HG03565 (cell line): ENCODE data around the gene RAD17.
A peak's percentile ranks its signal among the peaks of the same experiment; 100 is the strongest.
"Not testable (repeated sequence)": the region's sequence is repeated elsewhere in the genome, so short reads cannot be mapped to it uniquely, and the experiment has no call there.

ENCODE experiments used
- ATAC-seq: cut with Tn5 transposase; IDR thresholded peaks from one replicate; pipeline ENCODE4 v1.9.1; 2021; ENCODE audit warnings: mild to moderate bottlenecking, moderate library complexity; ENCODE audit not compliant: unreplicated experiment

RAD17 gene, protein sequence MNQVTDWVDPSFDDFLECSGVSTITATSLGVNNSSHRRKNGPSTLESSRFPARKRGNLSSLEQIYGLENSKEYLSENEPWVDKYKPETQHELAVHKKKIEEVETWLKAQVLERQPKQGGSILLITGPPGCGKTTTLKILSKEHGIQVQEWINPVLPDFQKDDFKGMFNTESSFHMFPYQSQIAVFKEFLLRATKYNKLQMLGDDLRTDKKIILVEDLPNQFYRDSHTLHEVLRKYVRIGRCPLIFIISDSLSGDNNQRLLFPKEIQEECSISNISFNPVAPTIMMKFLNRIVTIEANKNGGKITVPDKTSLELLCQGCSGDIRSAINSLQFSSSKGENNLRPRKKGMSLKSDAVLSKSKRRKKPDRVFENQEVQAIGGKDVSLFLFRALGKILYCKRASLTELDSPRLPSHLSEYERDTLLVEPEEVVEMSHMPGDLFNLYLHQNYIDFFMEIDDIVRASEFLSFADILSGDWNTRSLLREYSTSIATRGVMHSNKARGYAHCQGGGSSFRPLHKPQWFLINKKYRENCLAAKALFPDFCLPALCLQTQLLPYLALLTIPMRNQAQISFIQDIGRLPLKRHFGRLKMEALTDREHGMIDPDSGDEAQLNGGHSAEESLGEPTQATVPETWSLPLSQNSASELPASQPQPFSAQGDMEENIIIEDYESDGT

DNA sequence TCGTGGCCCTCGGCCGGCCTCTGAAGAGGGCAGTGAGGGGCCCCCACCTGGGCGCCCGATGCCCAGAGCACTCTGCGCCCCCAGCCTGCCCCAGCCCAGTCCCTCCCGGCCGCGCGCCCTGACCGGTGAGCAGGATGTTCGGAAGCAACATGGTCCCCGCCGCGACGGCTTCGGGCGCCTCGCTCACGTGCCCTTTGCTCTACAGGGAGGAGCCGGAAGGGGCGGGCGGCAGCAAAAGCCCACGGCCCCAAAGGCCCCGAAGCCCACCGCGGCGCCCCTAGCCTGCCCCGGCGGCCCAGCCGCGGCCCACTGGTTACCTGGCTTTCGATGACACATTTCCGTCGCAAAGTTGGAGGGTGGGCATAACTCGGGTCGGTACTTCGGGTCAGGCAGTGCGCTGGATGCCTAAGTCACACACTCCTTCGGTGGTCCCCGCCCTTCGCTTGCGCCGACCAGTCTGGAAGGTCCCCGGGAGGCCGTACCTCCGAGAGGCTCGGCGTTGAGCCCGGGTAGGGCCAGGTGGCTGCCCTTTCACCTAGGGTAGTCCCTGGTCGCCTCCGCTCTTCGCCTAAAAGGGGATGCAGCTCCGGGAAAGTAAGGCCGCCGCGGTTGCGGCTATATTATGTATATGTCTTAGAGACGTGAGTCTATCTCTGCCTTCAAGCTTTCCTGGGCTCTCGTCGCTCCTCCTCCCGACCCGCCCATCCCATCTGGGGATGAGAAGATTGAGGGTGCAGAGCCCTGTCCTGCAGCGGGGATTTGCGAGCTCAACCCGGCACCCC, at the start of gene RAD17, which contains the start of the genes AK6 and TAF9:
TSS of gene RAD17 (plus strand) at position 479 of the 782 bp plus-strand sequence. CDS start 2,391 bp downstream, outside the sequence.
TSS of gene AK6 (minus strand) at position 181 of the 782 bp plus-strand sequence. CDS start at position 151, 30 bp downstream.
TSS of gene TAF9 (minus strand) at position 181 of the 782 bp plus-strand sequence. CDS start 3,783 bp downstream, outside the sequence.
- peak; percentile 69 for ATAC-seq

DNA sequence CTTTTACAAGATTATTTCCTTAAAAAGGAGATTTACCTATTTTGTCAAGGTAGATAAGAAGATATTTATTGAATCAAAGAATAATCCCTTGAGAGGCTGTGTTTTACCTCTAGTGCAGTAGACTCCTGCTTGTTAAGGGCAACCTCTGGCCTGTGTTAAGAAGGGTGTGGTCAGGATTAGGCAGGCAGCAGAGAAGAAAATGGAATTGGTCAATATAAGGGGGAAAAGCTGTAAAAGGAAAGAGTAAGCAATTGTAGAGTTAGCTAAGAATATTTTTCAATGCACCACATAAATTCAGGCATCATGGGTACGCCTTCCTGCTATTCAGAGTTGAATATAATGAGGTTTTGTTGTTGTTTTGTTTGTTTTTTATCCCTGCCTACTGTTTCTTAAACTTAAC, 43.3 kb upstream of the RAD17 start:
- ATAC-seq, result no peak

DNA sequence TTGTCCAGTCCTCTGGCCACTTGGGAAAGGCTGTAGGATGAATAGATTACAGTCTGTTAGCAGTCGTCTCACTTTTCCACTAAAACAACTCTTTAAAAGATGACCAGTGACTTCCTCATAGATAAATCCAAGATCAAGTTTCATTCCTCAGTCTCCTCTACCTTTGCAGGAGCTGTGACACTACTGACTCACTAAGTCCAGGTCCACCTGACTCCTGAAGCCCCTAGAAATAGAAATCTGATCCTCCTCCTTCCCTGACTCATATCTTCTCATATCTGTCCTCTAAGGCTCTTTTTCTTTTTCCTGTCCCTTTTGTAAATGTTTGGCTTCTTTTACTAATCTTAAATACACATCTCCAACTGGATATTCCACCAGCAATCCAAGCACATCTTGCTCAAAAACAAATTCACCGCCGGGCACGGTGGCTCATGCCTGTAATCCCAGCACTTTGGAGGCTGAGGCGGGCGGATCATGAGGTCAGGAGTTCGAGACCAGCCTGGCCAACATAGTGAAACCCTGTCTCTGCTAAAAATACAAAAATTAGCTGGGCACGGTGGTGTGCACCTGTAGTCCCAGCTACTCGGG, 39.6 kb upstream of the RAD17 start:
- no peak for ATAC-seq

DNA sequence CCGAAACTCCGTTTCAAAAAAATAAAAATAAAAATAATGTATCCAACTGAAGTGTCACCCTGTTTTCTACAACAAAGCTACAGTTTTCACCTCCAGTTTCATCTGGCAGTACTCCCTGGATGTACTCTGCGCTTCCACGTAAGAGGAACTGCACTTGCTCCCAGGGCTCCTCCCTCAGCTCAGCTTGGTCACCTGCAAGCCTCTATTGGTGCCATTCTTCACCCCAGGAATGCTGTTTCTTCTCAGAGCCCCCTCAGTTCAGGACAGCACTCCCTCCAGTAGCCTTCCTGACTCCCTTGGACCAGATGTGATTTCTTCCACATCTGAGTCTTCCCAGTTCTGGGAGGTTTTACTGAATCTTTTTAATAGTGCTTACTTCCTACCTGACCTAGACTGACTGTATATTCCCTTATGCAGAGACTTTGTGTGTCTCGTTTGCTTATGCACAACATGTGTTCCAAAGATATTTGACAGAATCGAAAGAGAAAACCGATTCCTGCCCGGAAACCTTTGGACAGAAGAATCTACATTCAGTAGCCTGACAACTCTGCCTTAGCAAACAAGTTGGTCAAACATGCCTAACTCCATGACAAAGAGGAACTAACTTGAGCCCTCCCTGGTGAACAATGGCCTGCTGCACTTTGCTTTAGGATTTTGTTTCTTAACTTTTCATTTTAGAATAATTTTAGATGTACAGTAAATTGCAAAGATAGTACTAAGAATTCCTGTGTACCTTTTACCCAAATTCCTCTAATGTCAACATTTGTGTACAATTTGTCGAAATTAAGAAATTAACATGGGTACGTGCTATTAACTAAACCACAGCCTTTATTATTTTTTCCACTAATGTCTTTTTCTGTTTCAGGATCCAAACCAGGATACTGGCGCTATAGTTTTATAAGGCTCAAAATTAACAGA, 37.8 kb upstream of the RAD17 start:
- no peak for ATAC-seq

DNA sequence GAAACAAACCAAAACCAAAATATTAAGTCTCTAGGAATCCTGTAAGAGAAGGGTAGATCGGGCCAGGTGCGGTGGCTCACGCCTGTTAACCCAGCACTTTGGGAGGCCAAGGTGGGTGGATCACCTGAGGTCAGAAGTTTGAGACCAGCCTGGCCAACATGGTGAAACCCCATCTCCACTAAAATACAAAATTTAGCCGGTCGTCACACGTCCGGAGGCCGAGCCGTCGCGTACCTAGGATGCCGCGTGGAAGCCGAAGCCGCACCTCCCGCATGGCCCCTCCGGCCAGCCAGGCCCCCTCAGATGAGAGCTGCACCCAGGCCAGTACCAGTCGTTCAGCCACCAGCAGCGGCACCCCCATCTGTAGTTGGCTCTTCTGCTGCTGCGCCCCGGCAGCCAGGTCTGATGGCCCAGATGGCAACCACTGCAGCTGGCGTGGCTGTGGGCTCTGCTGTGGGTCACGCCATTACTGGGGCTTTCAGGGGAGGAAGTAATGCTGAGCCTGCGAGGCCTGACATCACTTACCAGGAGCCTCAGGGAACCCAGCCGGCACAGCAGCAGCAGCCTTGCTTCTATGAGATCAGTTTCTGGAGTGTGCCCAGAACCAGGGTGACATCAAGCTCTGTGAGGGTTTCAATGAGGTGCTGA, 35.8 kb upstream of the RAD17 start:
- ATAC-seq, result not testable (repeated sequence)

DNA sequence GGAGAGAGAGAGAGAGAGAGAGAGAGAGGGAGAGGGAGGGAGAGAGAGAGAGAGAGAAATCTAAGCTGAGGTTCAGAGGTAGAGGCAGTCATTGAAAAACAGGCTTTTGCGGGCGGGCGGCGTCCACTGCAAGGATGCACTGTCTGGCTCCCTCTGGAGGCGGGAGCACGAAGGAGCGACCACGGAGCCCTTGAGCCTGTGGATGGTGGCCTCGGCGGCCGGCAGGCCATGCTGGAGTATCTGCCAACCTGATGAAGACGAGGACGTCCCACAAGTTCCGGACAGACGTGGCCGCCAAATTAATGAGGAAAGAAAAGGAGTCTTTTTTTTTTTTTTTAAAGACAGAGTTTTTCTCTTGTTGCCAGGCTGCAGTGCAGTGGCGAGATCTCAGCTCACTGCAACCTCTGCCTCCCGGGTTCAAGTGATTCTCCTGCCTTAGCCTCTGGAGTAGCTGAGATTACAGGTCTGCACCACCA, 34.8 kb upstream of the RAD17 start:
- ATAC-seq, result no peak

DNA sequence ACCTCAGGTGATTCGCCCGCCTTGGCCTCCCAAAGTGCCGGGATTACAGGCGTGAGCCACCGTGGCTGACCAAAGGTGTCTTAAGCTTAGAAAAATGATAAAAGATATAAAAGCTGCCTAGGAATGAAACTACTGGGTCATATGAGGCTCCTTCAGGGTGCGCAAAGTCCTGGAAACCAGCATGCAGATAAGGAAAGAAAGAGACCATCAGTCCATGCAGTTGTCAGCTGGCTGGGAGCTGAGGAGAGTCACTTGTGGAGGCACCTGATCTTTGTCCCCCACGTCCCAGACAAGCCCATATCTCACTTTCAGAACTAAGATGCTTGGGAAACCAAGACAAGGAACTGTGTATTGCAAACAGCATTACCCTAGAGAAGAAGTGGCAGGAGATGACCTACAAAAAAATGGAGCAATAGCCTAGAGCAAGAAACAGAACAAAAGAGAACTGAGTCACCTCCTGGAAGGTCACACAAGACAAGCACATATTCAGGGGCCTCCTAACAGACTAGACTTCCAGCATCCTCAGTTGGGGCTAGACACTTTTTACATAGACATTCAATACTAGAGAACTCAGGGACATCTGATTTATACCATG, 34.2 kb upstream of the RAD17 start:
- no peak for ATAC-seq

DNA sequence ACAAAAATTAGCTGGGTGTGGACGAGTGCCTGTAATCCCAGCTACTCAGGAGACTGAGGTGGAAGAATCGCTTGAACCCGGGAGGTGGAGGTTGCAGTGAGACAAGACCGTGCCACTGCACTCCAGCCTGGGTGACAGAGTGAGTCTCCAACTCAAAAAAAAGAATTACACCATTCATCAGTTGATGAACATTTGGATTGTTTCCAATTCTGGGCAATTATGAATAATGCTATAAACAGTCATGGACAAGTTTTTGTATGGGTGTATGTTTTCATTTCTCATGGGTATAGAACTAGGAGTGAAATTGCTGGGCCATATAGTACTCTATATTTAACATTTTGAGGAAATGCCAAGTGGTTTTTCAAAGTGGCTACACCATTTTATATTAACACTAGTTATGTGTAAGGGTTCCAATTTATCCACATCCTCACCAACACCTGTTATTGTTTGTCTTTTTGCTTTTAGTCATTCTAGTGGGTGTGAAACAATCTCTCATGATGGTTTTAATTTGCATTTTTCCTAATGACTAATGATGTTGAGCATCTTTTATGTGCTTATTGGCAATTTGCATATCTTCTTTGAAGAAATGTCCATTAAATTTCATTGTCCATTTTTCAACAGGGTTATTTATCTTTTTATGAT, 28.0 kb upstream of the RAD17 start:
- no peak for ATAC-seq

DNA sequence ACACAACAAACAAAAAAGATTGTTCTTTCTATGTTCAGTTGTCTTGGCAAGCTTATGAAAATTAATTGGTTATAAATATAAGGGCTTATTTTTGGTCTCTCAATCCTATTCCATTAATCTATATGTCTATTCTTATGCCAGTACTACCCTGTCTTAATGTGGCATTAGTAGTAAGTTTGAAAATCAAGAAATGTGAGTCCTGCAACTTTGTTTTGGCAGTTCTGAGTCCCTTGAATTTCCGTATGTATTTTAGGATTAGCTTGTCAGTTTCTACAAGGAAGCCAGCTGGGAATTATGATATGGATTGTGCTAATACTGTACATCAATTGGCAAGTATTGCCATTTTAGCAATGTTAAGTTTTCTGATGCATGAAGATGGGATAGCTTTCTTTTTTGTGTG, 26.5 kb upstream of the RAD17 start:
- ATAC-seq, result no peak

DNA sequence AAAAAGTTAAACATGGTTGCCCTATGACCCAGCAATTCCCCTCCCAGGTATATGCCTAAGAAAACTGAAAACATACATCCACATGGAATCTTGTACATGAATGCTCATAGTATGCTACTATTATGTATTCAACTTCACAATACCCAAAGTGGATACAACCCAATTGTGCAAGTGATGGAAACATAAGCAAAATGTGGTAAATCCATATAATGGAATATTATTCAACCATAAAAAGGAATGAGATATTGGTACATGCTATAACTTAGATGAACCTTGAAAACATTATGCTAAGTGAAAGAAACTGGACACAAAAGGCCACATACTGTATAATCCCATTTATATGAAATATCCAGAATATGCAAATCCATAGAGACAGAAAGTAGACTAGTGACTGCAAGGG, 19.0 kb upstream of the RAD17 start:
- no peak for ATAC-seq

DNA sequence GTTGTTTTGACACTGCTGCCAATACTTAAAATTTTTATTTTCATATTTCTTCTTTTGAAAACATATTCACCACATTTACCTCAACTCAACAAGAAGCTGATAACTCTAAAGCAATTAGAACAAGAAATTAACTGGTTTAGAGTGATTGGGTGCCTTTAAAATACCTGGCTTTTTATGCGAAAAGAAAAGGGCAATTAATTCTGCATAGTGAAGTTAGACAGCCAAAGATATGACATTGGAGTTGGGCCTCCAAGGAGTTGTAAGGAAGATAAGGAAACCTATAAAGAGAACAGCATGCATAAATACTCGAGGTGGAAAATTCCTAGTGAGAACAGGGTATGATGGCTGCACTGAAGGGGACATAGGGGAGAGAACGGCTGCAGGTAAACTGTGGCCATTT, 9.9 kb upstream of the RAD17 start:
- no peak for ATAC-seq

DNA sequence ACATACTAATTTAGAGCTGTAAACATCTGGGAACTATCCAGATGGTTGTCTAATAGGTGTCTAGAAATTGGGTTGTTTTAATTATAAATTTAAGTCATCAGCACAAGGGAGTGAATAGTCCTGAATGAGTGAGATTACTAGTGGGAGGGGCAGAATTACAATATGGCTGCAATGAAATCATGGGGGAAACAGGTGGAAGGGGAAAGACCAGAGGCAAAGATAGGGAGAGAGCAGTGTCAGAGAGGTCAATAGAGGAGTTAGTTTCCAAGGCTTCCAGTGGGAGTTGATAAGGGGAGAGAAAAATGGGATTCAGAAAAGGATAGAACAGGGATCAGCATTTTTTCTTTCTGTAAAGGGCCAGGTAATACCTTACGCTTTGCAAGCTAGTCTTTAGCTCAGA, 9.2 kb upstream of the RAD17 start:
- no peak for ATAC-seq

DNA sequence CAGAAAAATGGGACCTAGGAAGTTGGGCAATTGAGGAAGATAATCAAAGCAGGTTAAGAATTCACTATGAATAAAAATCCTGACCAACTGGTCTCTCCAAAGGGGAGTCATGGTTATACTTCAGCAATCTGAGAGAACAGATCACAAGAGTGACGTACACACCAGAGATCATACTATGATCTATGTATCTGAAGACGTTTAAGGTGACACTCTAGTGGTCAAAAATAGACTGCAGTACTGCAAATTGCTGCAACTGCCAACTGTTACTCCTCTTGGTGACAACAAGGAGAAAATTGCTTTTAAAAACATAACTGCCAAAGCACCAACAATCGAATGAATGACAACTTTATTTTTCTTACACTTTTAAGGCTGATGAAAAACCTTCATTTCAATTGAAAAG, 5.2 kb upstream of the RAD17 start:
- ATAC-seq, result no peak

DNA sequence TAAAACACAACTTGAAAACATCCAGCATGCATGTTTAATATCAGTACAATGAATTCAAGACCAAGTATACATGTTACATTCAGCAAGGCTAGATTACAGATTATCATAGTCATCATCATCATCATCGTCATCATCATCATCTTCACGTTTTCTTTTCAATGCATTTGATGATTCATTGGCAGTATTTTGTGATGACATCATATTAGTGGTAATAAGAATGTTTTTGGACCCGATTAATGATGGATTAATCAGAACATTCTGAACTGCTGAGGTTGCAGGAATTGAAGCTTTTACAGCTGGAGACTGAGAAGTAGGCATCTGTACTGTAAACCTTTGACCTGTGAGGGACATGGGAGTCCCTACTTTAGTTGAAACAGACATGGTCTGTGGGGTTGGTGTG, 4.8 kb upstream of the RAD17 start:
- ATAC-seq, result no peak

DNA sequence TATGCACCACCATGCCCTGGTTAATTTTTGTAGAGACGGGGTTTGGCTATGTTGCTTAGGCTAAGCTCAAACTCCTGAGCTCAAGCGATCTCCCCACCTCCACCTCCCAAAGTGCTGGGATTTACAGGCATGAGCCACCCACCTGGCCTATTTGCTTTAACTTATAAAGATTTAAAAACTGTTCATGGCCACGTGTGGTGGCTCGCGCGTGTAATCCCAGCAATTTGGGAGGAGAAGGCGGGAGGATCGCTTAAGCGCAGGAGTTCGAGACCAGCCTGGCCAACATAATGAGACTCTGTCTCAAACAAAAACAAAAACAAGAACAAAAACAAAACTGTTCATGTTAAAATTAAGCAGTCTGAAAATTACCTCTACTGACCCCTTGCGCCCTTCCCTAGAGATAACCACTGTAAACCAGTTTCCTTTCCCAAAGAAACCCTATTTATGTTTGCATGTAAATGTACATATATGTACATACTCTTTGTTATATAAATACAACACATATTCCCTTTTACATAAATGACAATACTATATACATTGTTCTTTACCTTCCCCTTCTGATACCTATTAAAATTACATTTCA, 1.8 kb upstream of the RAD17 start:
- no peak for ATAC-seq

DNA sequence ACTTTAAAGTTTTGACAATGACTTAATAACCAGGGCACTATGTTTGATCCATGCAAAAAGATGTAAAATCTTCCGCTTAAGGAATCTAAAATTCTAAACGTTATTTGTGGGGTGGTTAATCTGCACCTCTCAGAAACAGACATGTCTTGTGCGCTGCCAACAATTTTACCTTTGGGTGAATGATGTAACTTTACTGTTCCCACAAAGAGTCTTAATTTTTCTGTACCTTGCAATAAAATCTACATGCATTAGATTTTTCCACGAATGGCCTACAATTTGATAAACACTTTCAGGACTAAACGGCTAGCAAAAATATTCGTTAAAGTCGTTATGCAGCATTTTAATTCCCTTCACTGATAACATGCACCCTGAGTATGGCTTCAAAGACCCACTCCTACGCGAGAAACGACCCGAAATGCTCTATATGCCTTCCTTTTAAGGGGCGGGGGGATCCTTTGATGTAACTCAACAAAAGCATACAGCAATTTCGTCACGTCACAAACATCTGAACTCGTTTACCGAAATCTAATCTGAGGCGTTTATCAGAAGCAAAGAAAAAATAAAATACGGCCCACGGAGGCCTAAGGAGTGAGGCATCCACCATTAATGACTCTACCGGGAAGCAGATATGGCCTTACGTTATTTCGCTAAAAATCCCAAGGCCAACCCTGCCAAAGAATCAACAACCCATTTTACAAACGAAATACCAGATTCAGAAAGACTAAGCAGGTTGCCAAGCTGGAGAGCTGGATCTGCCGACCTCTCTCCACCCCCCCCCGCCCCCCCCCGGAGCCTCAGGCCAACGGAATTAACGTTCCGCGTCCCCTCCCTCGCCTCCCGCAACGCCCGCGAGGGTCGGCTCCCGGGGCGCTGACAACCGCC, 919 bp upstream of the RAD17 start:
- ATAC-seq, result no peak

DNA sequence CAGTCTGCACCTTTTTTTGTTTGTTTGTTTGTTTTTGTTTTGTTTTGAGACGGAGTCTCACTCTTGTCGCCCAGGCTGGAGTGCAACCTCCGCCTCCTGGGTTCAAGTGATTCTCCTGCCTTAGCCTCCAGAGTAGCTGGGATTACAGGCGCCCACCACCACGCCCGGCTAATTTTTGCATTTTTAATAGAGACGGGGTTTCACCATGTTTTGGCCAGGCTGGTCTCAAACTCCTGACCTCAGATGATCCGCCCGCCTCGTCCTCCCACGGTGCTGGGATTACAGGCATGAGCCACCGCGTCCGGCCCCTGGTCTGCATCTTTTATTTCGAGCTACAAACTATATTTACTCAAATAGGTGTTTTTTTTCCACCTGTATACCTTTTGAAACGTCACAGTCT, 717 bp downstream of the RAD17 start:
- ATAC-seq, result not testable (repeated sequence)
